ENCODE data around the gene TCF3.
"Not testable (repeated sequence)": the region's sequence is repeated elsewhere in the genome, so short reads cannot be mapped to it uniquely, and the experiment has no call there.

The TCF3 gene

DNA sequence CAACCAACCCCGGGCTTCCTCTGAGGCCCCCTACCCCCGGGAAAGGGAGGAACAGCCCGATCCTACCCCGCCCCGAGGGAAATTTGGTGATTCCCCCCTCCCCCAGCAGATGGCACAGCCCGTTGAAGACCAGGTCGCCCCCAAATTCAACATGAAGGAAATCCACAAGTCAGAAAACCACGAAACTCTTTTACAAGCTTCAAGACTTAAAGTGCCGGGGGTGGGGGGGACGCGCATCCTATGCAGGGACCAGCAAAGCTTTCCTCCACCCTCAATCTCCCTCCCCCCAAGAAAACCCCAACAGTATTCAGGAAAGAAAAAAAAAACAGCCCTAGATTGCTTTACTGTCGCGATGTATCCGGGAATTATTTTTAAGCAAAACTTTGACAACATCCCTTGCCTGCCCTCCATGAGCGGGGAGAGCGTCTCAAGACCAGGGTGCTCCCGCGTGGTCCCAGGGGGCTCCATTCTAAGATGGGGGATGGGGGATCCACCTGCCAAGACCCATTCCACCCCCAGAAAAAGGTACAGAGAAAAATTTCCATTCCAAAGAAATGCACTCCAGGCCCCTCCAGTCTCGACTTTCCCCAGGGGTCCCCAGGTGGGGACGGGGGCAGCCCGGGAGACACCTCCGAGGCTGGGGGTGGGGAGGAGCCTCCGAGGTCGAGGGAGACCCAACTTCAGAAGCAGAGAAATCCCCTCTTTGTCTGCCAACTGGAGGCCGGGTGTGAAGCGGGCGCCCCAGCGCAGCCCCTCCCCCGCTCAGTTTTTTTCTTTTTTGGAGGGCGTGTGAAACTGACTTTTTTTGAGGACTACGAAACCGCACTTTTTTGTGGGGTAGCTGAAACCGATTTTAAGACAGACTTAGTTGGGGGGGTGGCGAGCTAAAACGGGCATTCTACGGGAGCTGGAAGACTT lies 1.5 kb downstream of the TCF3 start:
- DNase-seq (ENCODE audit: low read depth) = peak; percentile 29

GRCh38 chr19:1649706-1650649 lies 2.4 kb downstream of the TCF3 start:
- DNase-seq (ENCODE audit: low read depth) = no peak

DNA sequence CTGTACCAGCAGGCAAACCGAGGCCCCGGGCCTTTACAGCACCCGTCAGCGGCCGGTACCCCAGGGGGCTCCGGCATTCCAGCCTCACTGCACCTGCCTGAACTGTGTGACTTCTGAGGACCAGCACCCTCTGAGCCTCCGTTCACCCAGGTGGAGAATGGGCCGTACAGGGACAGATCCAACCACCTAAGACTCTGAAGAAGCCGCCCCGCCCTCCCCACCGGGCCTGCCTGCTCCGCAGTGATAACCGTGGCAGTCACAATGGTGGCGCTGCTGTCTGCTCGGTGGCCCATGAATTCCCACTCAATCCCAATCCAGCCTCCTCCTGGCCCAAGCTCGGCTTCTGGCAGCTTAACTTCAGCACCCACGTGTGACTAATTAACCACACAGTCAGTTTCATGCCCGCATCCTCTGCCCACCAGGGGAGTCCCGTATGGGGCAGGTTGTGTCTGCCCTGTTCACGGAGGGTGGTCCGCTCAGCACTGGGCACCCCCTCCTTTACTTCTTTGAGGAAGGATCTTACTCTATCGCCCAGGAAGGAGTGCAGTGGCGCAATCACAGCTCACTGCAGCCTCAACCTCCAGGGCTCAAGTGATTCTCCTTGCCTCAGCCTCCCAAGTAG lies 3.4 kb downstream of the TCF3 start:
- DNase-seq (ENCODE audit: low read depth) = no peak

DNA sequence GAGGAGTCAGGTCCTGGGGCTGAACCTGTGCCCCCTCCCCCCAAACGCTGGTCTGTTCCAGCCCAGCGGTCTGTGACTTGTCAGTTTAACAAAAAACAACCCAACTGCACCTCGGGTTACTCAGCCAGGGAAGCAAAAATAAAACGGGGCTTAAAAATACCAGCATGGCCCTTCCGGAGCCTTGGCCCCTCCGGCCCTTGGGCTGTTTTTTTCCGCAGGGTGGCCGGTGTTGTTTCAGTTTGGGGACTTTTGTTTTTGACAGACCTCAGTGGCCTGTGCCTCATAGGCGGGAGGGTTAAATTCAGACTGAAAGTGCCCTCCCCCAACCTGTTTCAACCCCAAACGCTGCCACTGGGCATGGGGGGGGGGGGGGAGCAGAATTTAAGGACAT lies 4.0 kb downstream of the TCF3 start:
- DNase-seq (ENCODE audit: low read depth) = no peak

DNA sequence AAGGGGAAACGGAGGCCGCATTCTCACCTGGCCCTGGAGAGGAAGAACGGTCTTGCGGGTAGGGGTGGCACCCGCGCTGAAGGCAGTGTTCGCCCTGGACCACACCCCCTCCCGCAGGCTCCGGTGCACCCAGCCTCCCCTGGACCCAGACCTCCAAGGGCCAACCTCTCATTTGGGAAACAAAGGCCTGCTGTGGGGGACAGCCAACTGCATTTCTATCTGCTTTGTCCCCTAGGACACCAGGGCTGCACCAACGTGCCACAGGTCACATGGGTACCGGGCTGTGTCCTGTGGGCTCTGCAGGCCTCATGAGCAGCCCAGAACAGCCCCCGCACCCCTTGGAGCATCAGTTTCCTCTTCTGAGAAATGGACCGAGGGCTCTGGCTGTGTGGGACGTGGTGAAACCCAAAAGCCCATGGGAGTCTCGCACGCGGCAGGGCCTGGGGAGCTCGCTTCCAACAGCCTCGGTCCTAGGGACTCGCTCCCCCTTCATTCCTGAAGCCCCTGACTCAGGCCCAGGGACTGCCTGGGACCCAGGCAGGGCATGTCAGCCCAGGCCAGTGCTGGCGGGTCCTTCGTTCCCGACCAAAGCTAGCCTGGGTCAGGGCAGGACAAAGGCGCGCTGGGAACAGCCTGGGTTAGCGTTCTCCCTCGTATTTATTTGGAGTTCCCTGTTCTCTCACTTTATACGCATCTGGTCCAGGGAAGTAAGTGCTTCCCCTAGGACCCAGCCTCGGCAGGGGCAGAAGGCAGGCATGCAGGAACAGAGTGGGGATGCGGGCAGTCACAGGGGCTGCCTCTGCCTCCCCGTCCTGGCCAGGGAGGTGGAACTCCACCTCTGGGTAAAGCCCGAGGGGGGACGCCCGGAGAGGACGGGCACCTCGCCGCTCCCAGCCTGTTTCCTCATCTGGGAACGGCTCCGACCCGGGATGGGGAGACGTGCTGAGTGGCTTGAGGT lies 4.6 kb downstream of the TCF3 start:
- DNase-seq (ENCODE audit: low read depth) = no peak

DNA sequence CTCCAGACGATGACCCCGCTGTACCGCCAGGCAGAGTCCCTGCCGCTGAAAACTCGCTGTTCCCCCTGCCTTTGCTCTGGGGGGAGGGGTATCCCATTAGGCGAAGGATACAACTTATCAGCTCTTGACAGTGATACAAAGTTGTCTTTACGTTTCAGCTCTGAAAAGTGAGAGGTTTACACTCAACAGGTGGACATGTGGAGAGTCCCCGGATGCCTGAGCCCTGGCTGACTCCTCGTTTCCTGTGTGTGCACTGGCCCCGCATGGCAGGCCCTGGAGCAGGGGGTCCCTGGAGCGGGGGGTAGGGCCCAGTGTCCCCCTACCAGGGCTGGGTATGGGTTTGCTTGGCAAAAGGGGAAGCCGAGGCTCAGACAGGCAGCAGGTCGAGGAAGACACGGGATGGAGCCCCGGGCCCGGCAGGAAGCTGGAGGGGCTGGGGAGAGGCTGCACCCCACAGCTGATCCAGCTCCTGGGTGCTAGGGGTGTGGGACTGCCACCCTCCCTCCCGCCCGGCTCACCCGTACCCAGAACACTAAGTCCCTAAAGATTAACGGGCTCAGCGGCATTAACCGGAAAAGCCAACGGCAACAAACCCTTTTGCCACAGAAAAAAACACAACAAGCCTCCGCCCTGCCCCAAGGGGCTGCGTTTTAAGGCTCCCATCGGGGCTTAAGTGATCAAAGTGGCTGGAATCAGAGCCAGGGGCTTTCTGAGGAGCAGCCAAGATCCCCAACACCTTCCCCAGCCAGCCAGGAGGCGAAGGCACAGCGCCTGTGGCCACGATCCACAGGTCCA lies 5.6 kb downstream of the TCF3 start:
- no peak for DNase-seq (ENCODE audit: low read depth)

- DNase-seq (ENCODE audit: low read depth) = no peak
Measured at GRCh38 chr19:1646149-1646548, 6.3 kb downstream of the TCF3 start.

- no peak for DNase-seq (ENCODE audit: low read depth)
Measured at GRCh38 chr19:1645299-1645698, 7.1 kb downstream of the TCF3 start.

DNA sequence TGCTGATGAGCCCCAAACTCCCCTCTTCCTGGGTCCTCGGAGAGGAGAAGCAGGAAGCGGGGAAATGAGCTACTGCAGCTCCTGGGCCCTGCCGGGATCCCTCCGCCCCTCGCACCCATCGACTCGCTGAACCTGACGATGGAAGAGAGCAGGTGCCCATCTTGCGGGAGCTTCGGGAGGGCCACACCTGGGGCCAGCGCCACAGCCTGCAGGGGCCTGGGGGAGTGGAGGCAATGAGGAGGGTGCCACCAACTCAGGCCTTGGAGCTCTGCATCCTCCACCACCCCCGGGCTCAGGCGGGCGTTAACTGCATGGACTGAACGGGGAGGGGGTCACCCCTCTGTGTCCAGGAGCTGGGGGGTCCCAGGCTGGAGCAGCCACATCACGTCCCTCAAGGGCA lies 8.3 kb downstream of the TCF3 start:
- no peak for DNase-seq (ENCODE audit: low read depth)

DNA sequence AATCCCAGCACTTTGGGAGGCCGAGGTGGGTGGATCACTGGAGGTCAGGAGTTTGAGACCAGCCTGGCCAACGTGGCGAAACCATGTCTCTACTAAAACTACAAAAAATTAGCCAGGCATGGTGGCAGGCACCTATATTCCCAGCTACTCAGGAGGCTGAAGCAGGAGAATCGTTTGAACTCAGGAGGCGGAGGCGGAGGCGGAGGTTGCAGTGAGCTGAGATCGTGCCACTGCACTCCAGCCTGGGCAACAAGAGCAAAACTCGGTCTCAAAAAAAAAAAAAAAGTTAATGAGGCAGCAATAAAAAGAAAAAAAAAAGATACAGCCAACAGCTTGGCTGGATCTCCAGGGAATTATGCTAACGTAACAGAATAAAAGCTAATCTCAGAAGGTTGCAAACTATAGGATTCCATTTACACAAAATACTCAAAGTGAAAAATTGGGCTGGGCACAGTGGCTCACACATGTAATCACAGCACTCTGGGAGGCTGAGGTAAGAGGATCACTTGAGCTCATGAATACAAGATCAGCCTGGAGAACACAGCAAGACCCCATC lies 11.4 kb downstream of the TCF3 start:
- DNase-seq (ENCODE audit: low read depth) = not testable (repeated sequence)

- no peak for DNase-seq (ENCODE audit: low read depth)
Measured at GRCh38 chr19:1636325-1637236, 15.8 kb downstream of the TCF3 start.

GRCh38 chr19:1634938-1635243 lies 17.5 kb downstream of the TCF3 start:
- DNase-seq (ENCODE audit: low read depth) = no peak

DNA sequence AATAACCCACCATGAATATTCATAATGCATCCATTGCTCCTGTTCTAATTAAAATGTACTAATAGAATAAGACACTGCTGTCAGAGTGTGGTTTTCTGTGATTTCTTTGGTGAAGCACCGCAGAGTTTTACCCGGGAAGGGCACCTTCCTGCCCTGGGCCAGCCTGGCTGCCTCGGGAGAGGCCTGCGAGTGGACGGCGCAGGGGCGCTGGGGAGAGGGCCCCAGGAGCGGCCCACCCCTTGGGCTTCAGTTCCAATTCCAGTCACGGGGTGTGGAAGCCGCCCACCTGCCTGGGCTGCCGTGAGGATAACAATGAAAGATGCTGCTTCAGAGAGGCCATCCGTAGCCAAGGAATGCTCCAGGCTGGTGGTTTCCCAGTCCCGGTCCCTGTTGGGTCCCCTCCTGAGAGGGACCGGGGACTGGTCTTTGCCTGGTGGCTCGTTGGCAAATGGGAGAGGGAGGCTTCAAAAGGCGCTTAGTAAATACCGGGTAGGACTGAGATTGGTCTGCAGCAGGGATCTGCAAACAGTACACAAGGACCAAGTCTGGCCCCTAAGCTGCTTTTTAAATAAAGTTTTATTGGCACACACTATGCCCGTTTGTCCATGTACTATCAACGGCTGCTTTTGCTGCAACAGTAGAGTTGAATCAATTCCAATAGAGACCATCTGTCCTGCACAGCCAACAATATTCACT lies 18.0 kb downstream of the TCF3 start:
- no peak for DNase-seq (ENCODE audit: low read depth)

GRCh38 chr19:1633269-1633826 lies 19.1 kb downstream of the TCF3 start:
- DNase-seq (ENCODE audit: low read depth) = no peak

GRCh38 chr19:1632462-1633268 lies 19.8 kb downstream of the TCF3 start:
- no peak for DNase-seq (ENCODE audit: low read depth)

- DNase-seq (ENCODE audit: low read depth) = no peak
Measured at GRCh38 chr19:1631557-1632100, 20.8 kb downstream of the TCF3 start.

DNA sequence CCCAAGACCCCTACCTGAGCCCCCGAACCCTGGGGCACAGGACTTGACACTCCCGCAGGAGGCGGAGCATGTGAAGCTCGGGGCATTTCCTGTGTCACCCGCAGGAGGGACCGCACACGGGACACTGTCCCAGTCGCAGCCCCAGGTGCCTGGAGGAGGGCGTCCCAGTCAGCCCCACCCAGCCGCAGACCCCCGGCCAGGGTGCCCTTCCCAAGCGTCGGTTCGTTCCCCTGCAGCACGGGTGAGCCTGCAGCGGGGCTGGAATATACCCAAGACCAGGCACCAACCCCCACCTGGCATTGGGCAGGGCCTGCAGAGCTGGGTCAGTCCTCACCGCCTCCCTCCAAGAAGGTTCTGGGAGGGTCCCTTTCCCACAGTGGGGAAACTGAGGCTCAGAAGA lies 21.6 kb downstream of the TCF3 start:
- DNase-seq (ENCODE audit: low read depth) = no peak
